Measurements from ENCODE around the gene CYLD.

The CYLD gene

DNA sequence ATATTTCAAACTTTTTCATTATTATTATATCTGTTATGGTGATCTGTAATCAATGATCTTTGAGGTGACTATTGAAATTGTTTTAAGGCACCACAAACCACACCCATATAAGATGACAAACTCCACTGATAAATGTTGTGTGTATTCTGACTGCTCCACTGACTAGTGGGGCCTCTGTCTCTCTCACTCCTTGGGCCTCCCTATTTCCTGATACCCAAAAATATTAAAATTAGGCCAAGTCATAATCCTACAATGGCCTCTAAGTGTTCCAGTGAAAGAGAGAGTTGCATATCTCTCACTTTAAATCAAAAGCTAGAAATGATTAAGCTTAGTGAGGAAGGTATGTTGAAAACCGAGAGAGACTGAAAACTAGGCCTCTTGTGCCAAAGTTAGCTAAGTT is 23.4 kb downstream of the CYLD start:
- TF ChIP-seq, protein P1, sequence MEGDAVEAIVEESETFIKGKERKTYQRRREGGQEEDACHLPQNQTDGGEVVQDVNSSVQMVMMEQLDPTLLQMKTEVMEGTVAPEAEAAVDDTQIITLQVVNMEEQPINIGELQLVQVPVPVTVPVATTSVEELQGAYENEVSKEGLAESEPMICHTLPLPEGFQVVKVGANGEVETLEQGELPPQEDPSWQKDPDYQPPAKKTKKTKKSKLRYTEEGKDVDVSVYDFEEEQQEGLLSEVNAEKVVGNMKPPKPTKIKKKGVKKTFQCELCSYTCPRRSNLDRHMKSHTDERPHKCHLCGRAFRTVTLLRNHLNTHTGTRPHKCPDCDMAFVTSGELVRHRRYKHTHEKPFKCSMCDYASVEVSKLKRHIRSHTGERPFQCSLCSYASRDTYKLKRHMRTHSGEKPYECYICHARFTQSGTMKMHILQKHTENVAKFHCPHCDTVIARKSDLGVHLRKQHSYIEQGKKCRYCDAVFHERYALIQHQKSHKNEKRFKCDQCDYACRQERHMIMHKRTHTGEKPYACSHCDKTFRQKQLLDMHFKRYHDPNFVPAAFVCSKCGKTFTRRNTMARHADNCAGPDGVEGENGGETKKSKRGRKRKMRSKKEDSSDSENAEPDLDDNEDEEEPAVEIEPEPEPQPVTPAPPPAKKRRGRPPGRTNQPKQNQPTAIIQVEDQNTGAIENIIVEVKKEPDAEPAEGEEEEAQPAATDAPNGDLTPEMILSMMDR (IDR thresholded peaks at IDR 0.05; ENCODE audit: borderline replicate concordance, extremely low read depth, low read length, poor library complexity, severe bottlenecking) = no peak
- Histone ChIP-seq H3K4me3 (ENCODE audit: low read depth in 1 of 2, low read length in 2 of 2) (no peak overlapping the region), H4K20me1 (ENCODE audit: insufficient read depth, low read length) (0 out of 2 replicates have a peak, but pooled peaks cover 3% of the 10 kb centered on the region), H3K4me2 (ENCODE audit: insufficient read depth, low read length) (no peak overlapping the region), H3K79me2 (ENCODE audit: insufficient read depth, low read length) (no peaks in the 10 kb centered on the region; the same call in 1 of the 2 replicates), H3K9me3 (ENCODE audit: insufficient read depth, low read length, severe bottlenecking) (peaks cover 4% of the 10 kb centered on the region), H3K27ac (ENCODE audit: low read length) (no peak overlapping the region), H3K9ac (ENCODE audit: low read depth, low read length) (no peak overlapping the region), H3K27me3 (ENCODE audit: insufficient read depth, low read length, poor library complexity) (no peaks in the 10 kb centered on the region), H3K36me3 (ENCODE audit: insufficient read depth, low read length) (peaks cover 21% of the 10 kb centered on the region), H3K4me1 (ENCODE audit: insufficient read depth, low read length) (no peaks in the 10 kb centered on the region), H2AFZ (ENCODE audit: low read depth, low read length) (no peak overlapping the region)
- DNase-seq = no peak
- no peak for ATAC-seq (ENCODE audit: insufficient read depth, low read depth)

DNA sequence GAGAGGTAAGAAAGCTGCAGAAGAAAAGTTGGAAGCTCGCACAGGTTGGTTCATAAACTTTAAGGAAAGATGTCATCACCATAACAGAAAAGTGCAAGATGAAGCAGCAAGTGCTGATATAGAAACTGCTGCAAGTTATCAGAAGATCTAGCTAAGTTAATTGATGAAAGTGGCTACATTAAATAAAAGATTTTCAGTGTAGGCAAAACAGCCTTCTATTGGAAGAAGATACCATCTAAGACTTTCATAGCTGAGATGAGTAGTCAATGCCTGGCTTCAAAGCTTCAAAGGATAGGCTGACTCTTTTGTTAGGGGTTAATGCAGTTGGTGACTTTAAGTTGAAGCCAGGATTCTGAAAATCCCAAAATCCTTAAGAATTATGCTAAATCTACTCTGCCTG is 24.0 kb downstream of the CYLD start:
- TF ChIP-seq, protein P1 (IDR thresholded peaks at IDR 0.05; ENCODE audit: borderline replicate concordance, extremely low read depth, low read length, poor library complexity, severe bottlenecking) = no peak
- no peak for TF ChIP-seq EZH2 (IDR thresholded peaks at IDR 0.05; ENCODE audit: borderline replicate concordance, low read depth, low read length, severe bottlenecking)
- Histone ChIP-seq H3K27me3 (ENCODE audit: insufficient read depth, low read length, poor library complexity) (no peaks in the 10 kb centered on the region), H3K4me3 (ENCODE audit: low read depth in 1 of 2, low read length in 2 of 2) (no peak overlapping the region), H3K9ac (ENCODE audit: low read depth, low read length) (no peak overlapping the region), H3K79me2 (ENCODE audit: insufficient read depth, low read length) (no peaks in the 10 kb centered on the region; the same call in 1 of the 2 replicates), H3K9me3 (ENCODE audit: insufficient read depth, low read length, severe bottlenecking) (peaks cover 4% of the 10 kb centered on the region), H3K4me2 (ENCODE audit: insufficient read depth, low read length) (no peak overlapping the region), H3K27ac (ENCODE audit: low read length) (no peak overlapping the region), H3K36me3 (ENCODE audit: insufficient read depth, low read length) (peaks cover 21% of the 10 kb centered on the region), H3K4me1 (ENCODE audit: insufficient read depth, low read length) (no peaks in the 10 kb centered on the region), H2AFZ (ENCODE audit: low read depth, low read length) (no peak overlapping the region), H4K20me1 (ENCODE audit: insufficient read depth, low read length) (0 out of 2 replicates have a peak, but pooled peaks cover 3% of the 10 kb centered on the region)
- DNase-seq = no peak
- ATAC-seq (ENCODE audit: insufficient read depth, low read depth) = no peak

DNA sequence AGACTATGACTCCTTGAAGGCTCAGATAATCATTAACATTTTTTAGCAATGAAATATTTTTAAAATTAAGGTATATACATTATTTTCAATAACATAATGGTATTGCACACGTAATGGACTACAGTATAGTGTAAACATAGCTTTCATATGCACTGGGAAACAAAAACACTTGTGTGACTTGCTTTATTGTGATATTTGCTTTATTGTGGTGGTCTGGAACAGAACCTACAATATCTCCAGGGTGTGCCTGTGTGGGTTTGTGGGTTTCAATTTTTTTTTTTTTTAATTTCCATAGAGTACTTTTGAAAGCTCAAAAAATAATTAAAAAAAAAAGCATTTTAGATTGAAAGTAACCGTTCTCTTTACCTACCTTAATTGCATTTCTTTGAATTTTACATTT is 25.3 kb downstream of the CYLD start:
- H3K4me3 ChIP-seq (ENCODE audit: low read depth in 1 of 2, low read length in 2 of 2) = no peak overlapping the region
- H3K9ac ChIP-seq (ENCODE audit: low read depth, low read length) = no peak overlapping the region
- H3K4me2 ChIP-seq (ENCODE audit: insufficient read depth, low read length) = no peak overlapping the region
- no peaks in the 10 kb centered on the region for H3K27me3 ChIP-seq (ENCODE audit: insufficient read depth, low read length, poor library complexity)
- H3K9me3 ChIP-seq (ENCODE audit: insufficient read depth, low read length, severe bottlenecking) = peaks cover 4% of the 10 kb centered on the region
- no peak for ATAC-seq (ENCODE audit: insufficient read depth, low read depth)
- H2AFZ ChIP-seq (ENCODE audit: low read depth, low read length) = no peak overlapping the region
- DNase-seq = no peak
- TF ChIP-seq, protein P1 (IDR thresholded peaks at IDR 0.05; ENCODE audit: borderline replicate concordance, extremely low read depth, low read length, poor library complexity, severe bottlenecking) = no peak
- TF ChIP-seq EZH2 (IDR thresholded peaks at IDR 0.05; ENCODE audit: borderline replicate concordance, low read depth, low read length, severe bottlenecking) = no peak
- no peaks in the 10 kb centered on the region; the same call in 1 of the 2 replicates for H3K79me2 ChIP-seq (ENCODE audit: insufficient read depth, low read length)
- H3K4me1 ChIP-seq (ENCODE audit: insufficient read depth, low read length) = no peaks in the 10 kb centered on the region
- peaks cover 21% of the 10 kb centered on the region for H3K36me3 ChIP-seq (ENCODE audit: insufficient read depth, low read length)
- 0 out of 2 replicates have a peak, but pooled peaks cover 3% of the 10 kb centered on the region for H4K20me1 ChIP-seq (ENCODE audit: insufficient read depth, low read length)
- no peak overlapping the region for H3K27ac ChIP-seq (ENCODE audit: low read length)

DNA sequence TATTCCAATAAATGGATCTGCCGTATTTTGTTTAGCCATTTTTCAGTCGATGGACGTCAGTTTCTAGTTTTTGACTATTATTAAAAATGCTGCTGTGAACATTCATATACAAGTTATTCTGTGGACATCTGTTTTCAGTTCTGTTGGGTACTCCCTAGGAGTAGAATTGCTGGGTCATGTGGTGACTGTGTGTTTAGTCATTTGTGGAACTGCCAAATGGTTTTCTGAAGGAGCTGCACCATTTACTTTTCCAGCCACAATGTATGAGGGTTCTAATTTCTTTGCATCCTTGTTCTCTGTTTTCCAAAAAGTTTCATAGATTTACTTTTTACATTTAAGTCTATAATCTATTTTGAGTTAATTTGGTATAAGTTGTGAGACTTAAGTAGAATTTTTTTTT is 29.5 kb downstream of the CYLD start:
- H3K9ac ChIP-seq (ENCODE audit: low read depth, low read length) = no peak overlapping the region
- H3K9me3 ChIP-seq (ENCODE audit: insufficient read depth, low read length, severe bottlenecking) = no peaks in the 10 kb centered on the region
- H4K20me1 ChIP-seq (ENCODE audit: insufficient read depth, low read length) = peaks cover 3% of the 10 kb centered on the region; the same call in 1 of the 2 replicates
- no peaks in the 10 kb centered on the region for H3K27me3 ChIP-seq (ENCODE audit: insufficient read depth, low read length, poor library complexity)
- no peak overlapping the region for H3K4me2 ChIP-seq (ENCODE audit: insufficient read depth, low read length)
- H3K4me1 ChIP-seq (ENCODE audit: insufficient read depth, low read length) = no peaks in the 10 kb centered on the region
- TF ChIP-seq, protein P1 (IDR thresholded peaks at IDR 0.05; ENCODE audit: borderline replicate concordance, extremely low read depth, low read length, poor library complexity, severe bottlenecking) = no peak
- no peak for TF ChIP-seq EZH2 (IDR thresholded peaks at IDR 0.05; ENCODE audit: borderline replicate concordance, low read depth, low read length, severe bottlenecking)
- H3K36me3 ChIP-seq (ENCODE audit: insufficient read depth, low read length) = peaks cover 3% of the 10 kb centered on the region; the same call in 1 of the 2 replicates
- no peak overlapping the region for H3K27ac ChIP-seq (ENCODE audit: low read length)
- H3K4me3 ChIP-seq (ENCODE audit: low read depth in 1 of 2, low read length in 2 of 2) = no peak overlapping the region
- ATAC-seq (ENCODE audit: insufficient read depth, low read depth) (no peak), DNase-seq (no peak)
- H3K79me2 ChIP-seq (ENCODE audit: insufficient read depth, low read length) = no peaks in the 10 kb centered on the region
- no peak overlapping the region for H2AFZ ChIP-seq (ENCODE audit: low read depth, low read length)
